ENCODE measurements around the gene CUBN.

Gene CUBN

GRCh38 chr10:16952610-16953009 lies 177.0 kb downstream of the CUBN start:
- peak in 2 of 51 donors; percentile 2 to 4 for DNase-seq

GRCh38 chr10:16952080-16952479 lies 177.5 kb downstream of the CUBN start:
- no peak for DNase-seq

- DNase-seq, result peak in 22 of 51 donors; percentile 3 to 56 (median 18)
Observed at GRCh38 chr10:16950656-16951601, 178.7 kb downstream of the CUBN start.

GRCh38 chr10:16949816-16950215 lies 179.8 kb downstream of the CUBN start:
- no peak for DNase-seq

GRCh38 chr10:16948361-16948760 lies 181.2 kb downstream of the CUBN start:
- DNase-seq, result no peak

GRCh38 chr10:16947069-16947468 lies 182.5 kb downstream of the CUBN start:
- DNase-seq, result no peak

GRCh38 chr10:16945593-16945992 lies 184.0 kb downstream of the CUBN start:
- no peak for DNase-seq

- no peak for DNase-seq
Observed at GRCh38 chr10:16944986-16945385, 184.6 kb downstream of the CUBN start.

GRCh38 chr10:16944402-16944801 lies 185.2 kb downstream of the CUBN start:
- no peak for DNase-seq

GRCh38 chr10:16943295-16944285 lies 186.0 kb downstream of the CUBN start:
- no peak for DNase-seq

- no peak for DNase-seq
Observed at GRCh38 chr10:16942381-16943078, 187.1 kb downstream of the CUBN start.

GRCh38 chr10:16941870-16942269 lies 187.7 kb downstream of the CUBN start:
- DNase-seq, result no peak

GRCh38 chr10:16941067-16941466 lies 188.5 kb downstream of the CUBN start:
- no peak for DNase-seq

GRCh38 chr10:16938952-16939351 lies 190.7 kb downstream of the CUBN start:
- DNase-seq, result no peak

GRCh38 chr10:16934461-16934860 lies 195.2 kb downstream of the CUBN start:
- no peak for DNase-seq

GRCh38 chr10:16933783-16934182 lies 195.8 kb downstream of the CUBN start:
- no peak for DNase-seq

- no peak for DNase-seq
Observed at GRCh38 chr10:16931930-16932329, 197.7 kb downstream of the CUBN start.

- no peak for DNase-seq
Observed at GRCh38 chr10:16930540-16930939, 199.1 kb downstream of the CUBN start.

GRCh38 chr10:16929069-16929468 lies 200.5 kb downstream of the CUBN start:
- DNase-seq, result no peak

GRCh38 chr10:16927546-16927945 lies 202.1 kb downstream of the CUBN start:
- DNase-seq, result no peak

GRCh38 chr10:16923726-16924125 lies 205.9 kb downstream of the CUBN start:
- DNase-seq, result no peak
